ENCODE data around the gene TMPRSS11F.
"Not testable (repeated sequence)": the region's sequence is repeated elsewhere in the genome, so short reads cannot be mapped to it uniquely, and the experiment has no call there.

Gene TMPRSS11F

DNA sequence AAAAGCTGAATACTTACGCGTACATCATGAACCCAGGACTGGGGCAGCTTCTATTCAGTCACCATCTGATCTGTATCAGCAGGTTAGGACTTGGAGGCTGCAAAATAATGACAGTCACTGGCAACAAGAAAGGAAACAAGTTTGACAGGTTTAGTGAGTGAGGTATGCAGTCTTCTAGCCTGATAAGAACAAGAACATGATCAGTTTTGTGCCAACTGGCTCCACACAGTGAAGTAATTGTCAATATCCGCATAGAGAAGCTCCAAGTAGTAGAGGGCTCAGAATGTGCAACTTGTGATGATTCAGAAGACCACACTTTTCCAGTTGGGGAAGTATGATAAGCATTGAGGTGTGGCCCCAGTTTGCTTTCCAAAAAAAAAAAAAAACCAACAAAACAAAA, at the start of gene TMPRSS11F:
TMPRSS11F (minus strand) TSS at position 77 of the 400 bp plus-strand sequence; CDS start at position 28, 49 bp downstream.
- DNase-seq (ENCODE audit: low spot score): no peak

GRCh38 chr4:68176904-68177303, 47.2 kb upstream of the TMPRSS11F start:
- no peak for DNase-seq (ENCODE audit: low spot score)

- peak; percentile 2 for DNase-seq (ENCODE audit: low spot score)
Observed at GRCh38 chr4:68176500-68176899, 46.8 kb upstream of the TMPRSS11F start.

DNA sequence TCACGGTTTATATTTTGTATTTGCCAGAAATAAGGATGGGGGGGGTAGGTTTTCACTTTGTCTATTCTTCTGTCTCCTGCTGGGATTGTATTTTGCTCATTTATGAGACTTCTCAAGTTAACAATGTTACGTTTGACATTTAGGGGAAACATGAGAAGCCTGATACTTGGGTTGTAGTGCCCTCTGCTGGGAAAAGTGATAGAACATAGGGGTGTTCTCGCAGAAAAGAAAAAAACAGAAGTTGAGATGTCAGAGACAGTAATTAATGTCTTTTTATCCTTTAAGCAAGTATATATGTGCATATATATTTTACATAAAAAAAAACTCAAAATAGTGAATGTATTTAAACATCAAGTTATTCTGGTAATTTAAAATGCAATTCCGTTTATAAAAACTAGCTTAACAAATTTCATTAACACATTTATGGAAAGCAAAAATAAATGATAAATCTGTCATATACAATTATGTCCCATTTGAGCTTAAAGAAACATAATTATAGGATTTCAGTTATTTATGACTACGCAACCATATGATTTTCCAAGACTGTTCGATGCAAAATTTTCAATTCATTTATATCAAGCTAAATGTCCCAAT, 46.0 kb upstream of the TMPRSS11F start:
- peak; percentile 38 for DNase-seq (ENCODE audit: low spot score)

DNA sequence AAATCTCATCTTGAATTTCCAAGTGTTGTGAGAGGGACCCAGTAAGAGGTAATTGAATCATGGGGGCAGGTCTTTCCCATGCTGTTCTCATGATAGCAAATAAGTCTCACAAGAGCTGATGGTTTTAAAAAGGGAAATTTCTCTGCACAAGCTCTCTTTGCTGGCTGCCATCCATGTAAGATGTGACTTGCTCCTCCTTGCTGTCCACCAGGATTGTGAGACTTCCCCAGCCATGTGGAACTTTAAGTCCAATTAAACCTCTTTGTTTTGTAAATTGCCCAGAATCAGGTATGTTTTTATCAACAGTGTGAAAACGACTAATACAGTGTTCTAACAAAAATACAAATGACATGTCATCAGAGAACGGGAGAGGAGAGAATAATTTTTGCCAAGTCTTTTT, 44.7 kb upstream of the TMPRSS11F start:
- not testable (repeated sequence) for DNase-seq (ENCODE audit: low spot score)

DNA sequence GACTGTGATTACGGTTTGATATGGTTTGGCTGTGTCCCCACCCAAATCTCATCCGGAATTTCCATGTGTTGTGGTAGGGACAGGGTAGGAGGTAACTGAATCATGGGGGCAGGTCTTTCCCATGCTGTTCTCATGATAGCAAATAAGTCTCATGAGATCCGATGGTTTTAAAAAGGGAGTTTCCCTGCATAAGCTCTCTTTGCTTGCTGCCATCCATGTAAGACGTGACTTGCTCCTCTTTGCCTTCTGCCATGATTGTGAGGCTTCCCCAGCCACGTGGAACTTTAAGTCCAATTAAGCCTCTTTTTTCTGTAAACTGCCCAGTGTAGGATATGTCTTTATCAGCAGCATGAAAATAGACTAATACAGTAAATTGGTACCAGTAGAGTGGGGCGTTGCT, 42.5 kb upstream of the TMPRSS11F start:
- DNase-seq (ENCODE audit: low spot score): not testable (repeated sequence)

DNA sequence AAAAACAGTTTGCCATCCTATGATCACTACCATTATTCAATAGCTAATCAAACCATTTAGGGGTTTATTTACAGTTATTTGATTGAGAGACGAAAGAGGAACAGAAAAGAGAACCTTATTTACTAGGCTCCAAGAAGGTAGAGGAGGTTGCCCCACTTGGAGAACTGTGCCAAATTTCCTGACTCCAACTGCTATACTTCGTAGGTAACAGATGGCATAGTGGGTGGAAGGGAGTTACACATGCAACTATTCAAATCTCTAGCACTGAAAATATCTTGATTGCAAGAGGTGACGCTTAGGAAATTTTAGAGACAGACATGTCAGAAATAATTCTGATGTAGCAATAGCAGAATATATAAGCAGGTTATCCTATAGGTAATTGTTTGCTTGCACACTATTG, 38.0 kb upstream of the TMPRSS11F start:
- DNase-seq (ENCODE audit: low spot score): no peak

GRCh38 chr4:68167166-68167565, 37.5 kb upstream of the TMPRSS11F start:
- DNase-seq (ENCODE audit: low spot score): no peak

DNA sequence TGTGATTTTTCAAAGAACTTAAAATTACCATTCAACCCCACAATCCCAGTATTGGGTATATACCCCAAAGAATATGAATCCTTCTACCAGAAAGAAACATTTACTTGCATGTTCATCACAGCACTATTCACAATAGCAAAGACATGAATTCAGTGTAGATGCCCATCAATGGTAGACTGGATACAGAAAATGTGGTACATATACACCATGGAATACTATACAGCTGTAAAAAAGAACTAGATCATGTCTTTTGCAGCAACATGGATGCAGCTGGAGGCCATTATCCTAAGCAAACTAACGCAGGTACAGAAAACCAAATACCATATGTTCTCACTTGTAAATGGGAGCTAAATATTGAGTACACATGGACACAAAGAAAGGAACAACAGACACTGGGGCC, 34.1 kb upstream of the TMPRSS11F start:
- no peak for DNase-seq (ENCODE audit: low spot score)

DNA sequence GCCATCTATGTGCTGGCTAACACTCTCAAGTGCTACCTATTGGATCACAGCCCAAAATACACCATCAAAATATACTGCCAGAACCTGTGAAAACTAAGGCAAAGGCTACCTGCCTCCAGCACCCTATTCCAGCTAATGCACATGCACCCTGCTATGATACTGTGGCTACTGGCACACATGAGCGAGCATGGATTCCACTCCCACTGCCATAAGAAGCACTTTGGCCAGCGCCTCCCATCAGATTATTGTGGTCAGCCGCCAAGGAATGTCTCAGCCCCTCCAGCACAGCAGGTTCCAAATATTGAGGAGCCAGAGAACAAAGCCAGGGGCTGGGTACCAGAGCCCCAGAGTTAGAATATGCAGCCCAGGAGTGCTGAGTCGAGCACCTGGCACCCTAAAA, 32.5 kb upstream of the TMPRSS11F start:
- DNase-seq (ENCODE audit: low spot score): no peak

- peak; percentile 5 for DNase-seq (ENCODE audit: low spot score)
Observed at GRCh38 chr4:68152411-68152810, 22.7 kb upstream of the TMPRSS11F start.

GRCh38 chr4:68148800-68149685, 19.4 kb upstream of the TMPRSS11F start:
- no peak for DNase-seq (ENCODE audit: low spot score)

GRCh38 chr4:68147079-68147478, 17.4 kb upstream of the TMPRSS11F start:
- no peak for DNase-seq (ENCODE audit: low spot score)

GRCh38 chr4:68145261-68145660, 15.6 kb upstream of the TMPRSS11F start:
- no peak for DNase-seq (ENCODE audit: low spot score)

GRCh38 chr4:68141852-68142251, 12.2 kb upstream of the TMPRSS11F start:
- no peak for DNase-seq (ENCODE audit: low spot score)

GRCh38 chr4:68132342-68132741, 2.7 kb upstream of the TMPRSS11F start:
- no peak for DNase-seq (ENCODE audit: low spot score)

DNA sequence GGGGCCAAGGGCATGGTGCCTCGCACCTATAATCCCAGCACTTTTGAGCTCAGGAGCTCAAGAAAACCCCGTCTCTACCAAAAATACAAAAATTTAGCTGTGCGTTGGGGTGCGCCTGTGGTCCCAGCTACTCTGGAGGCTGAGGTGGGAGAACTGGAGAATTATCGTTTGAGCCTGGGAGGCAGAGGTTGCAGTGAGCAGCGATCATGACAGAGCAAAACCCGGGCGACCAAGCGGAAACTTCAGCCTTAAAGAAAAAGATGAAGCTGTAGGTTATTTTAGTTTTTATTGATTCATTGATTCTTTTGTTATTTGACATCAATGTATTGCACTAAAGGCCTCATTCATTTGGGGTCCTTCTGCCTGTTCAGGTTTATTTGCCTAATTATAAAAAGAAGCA, 5.4 kb downstream of the TMPRSS11F start:
- DNase-seq (ENCODE audit: low spot score): no peak

DNA sequence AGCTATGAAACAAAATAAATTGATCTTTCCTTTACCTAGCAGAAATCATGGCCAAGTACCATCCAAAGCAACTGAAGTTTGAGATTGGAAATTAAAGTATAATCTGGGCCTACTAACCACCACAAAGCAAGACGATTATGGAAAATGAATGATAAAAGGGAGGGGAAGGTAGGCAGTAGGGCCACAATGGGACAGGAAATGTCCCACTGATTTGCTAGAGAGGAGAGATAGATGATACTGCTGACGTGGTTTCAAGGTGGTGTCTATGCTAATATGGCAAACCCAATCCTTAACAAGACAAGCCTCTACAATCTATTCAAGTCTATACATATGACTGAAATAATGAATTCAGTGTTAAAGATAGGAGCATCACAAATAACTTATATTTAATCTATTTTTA, 6.1 kb downstream of the TMPRSS11F start:
- no peak for DNase-seq (ENCODE audit: low spot score)

- no peak for DNase-seq (ENCODE audit: low spot score)
Observed at GRCh38 chr4:68119921-68120320, 9.7 kb downstream of the TMPRSS11F start.

DNA sequence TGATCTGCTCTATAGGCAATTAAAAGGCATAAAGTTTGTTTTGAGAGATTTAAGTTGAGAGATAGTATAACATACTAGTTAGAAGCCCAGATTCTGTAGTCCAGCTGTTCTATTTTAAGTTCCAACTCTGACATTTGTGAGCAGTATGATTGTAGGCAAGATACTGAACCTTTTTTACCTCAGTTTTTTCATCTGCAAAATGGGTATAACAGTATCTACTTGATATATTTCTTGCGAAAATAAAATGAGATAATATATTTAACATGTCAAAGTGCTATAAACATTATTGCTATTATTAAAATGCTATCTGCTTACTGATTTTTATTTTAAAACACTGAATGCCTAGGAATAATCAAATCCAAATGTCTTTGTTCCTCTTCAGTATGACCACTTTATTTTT, 19.2 kb downstream of the TMPRSS11F start:
- no peak for DNase-seq (ENCODE audit: low spot score)

- no peak for DNase-seq (ENCODE audit: low spot score)
Observed at GRCh38 chr4:68109868-68110267, 19.8 kb downstream of the TMPRSS11F start.

DNA sequence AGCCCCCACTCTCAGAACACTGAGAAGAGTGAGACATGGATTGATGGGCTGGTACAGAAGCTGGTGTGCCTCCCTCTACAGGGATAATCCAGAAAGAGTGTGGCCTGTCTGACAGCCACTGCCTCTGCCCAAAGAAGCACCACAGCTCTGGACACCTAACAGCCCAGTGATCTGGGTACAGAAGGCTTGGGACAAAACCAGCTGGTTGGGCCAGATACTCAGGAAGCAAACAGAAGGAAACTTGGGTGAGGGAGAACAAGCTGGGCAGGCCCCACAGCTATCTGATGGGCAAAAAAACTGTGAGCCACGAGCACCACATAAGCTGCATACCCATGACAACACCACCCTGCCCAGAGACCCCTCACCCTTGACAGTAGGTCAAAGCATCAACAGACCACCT, 46.9 kb downstream of the TMPRSS11F start:
- no peak for DNase-seq (ENCODE audit: low spot score)

DNA sequence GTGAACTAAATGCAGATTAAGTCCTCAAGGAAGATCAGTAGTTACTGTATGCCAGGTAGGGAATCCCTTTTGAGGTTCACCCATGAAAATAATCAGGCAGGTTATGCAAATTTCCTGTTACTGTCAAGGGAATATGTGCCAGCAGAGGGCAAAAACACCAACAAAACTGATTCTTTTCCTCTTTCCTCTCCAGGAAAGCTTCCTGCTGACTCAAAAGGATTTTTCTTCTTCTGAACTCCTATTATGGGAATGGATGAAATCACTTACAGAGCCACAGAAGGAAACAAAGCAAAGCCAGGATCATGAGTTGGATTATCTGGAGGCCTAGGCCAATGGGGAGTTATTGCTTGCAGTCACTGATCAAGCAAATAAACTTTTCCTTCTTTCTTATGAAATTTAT, 49.7 kb downstream of the TMPRSS11F start:
- no peak for DNase-seq (ENCODE audit: low spot score)

GRCh38 chr4:68077737-68078136, 51.9 kb downstream of the TMPRSS11F start:
- DNase-seq (ENCODE audit: low spot score): no peak
